Endothelial cell of umbilical vein (primary cell): ENCODE measurements around the gene TMEM183A. TPM values are rescaled to one million over a fixed set of nuclear protein-coding genes. Genes with fewer than 3 reads are reported as not detected.

Experiments used
- BruUV-seq: library from RNA; stranded (reverse); fragments of 400-500 nt; replicated peaks from 2 replicates; lab custom pipeline; 2021; lab: Mats Ljungman, UMichigan
- CTCF ChIA-PET: fragments of 300-600, 350-600 bp; sonication (Branson Sonifier 250); formaldehyde crosslinking; loops from one replicate; lab custom pipeline; 2021; ENCODE audit warnings: antibody characterized with exemption, inconsistent platforms; lab: Charles Lee
- POLR2A ChIA-PET: fragments of 300-600, 350-600 bp; sonication (Branson Sonifier 250); formaldehyde crosslinking; loops from one replicate; lab custom pipeline; 2021; ENCODE audit warnings: antibody characterized with exemption, inconsistent platforms; lab: Charles Lee
- DNase-seq: peaks from one replicate; pipeline ENCODE4 v3.0.0-alpha.2; 2011; ENCODE audit warnings: low read depth, low spot score
- FAIRE-seq: peaks from 2 replicates; lab custom pipeline; 2011; peaks lifted over from hg19 to GRCh38; lab: Jason Lieb, UNC
- H2AFZ ChIP-seq: 2 replicates; pipeline ENCODE4 v1.6.0; 2012; ENCODE audit warnings: low read depth, low read length, control low read depth, inconsistent platforms
- H3K27ac ChIP-seq: 2 replicates; pipeline ENCODE4 v1.5.1; 2011; ENCODE audit warnings: low read depth, mild to moderate bottlenecking, control low read depth, low read length, moderate library complexity; ENCODE audit not compliant: insufficient read depth
- H3K27me3 ChIP-seq, 2 experiments: 2 replicates each; pipeline versions ENCODE4 v1.6.0 to v1.6.1; 2011; ENCODE audit warnings: low read length in 2 of 2, mixed read lengths in 1 of 2; ENCODE audit not compliant: control insufficient read depth in 2 of 2, insufficient read depth in 2 of 2
- H3K36me3 ChIP-seq, 2 experiments: 2 replicates in 1 of 2; 3 replicates in 1 of 2; pipeline ENCODE4 v1.5.1; 2011; ENCODE audit warnings: low read length in 2 of 2, mild to moderate bottlenecking in 1 of 2, moderate library complexity in 1 of 2; ENCODE audit not compliant: control insufficient read depth in 2 of 2, insufficient read depth in 2 of 2; ENCODE audit errors: extremely low read depth in 1 of 2
- H3K4me1 ChIP-seq: 3 replicates; pipeline ENCODE4 v1.5.1; 2011; ENCODE audit warnings: mild to moderate bottlenecking, low read length; ENCODE audit not compliant: control insufficient read depth, insufficient read depth; ENCODE audit errors: extremely low read depth
- H3K4me2 ChIP-seq: 2 replicates; pipeline ENCODE4 v1.6.1; 2011; ENCODE audit warnings: low read length, control low read depth, mixed read lengths; ENCODE audit not compliant: insufficient read depth
- H3K4me3 ChIP-seq, 3 experiments: fragments of 200-600 bp in 1 of 3; sonication (generic), shearing (Covaris generic) in 1 of 3; replicated peaks in 1 of 3; 2 replicates each; pipeline ENCODE4 v1.5.1; 2011 to 2016; ENCODE audit warnings: control low read depth in 3 of 3, low read length in 3 of 3, mild to moderate bottlenecking in 2 of 3, inconsistent platforms in 1 of 3, low read depth in 1 of 3, moderate library complexity in 1 of 3; ENCODE audit not compliant: insufficient read depth in 1 of 3
- H3K79me2 ChIP-seq: 2 replicates; pipeline ENCODE4 v1.6.0; 2012; ENCODE audit warnings: low read length, inconsistent platforms; ENCODE audit not compliant: control insufficient read depth, insufficient read depth
- H3K9ac ChIP-seq: replicated peaks from 2 replicates; pipeline ENCODE3; 2011; ENCODE audit warnings: low read length, control low read depth; ENCODE audit not compliant: insufficient read depth; ENCODE audit errors: extremely low read depth
- H3K9me1 ChIP-seq: replicated peaks from 3 replicates; pipeline ENCODE4 v1.6.0; 2011; ENCODE audit warnings: mild to moderate bottlenecking, low read length; ENCODE audit not compliant: control insufficient read depth, insufficient read depth; ENCODE audit errors: extremely low read depth
- H3K9me3 ChIP-seq: replicated peaks from 2 replicates; pipeline ENCODE4 v1.5.1; 2012; ENCODE audit warnings: low read length, inconsistent platforms; ENCODE audit not compliant: control insufficient read depth, insufficient read depth
- H4K20me1 ChIP-seq: replicated peaks from 2 replicates; pipeline ENCODE3; 2011; ENCODE audit warnings: mild to moderate bottlenecking, low read length; ENCODE audit not compliant: control insufficient read depth, insufficient read depth; ENCODE audit errors: extremely low read depth
- EZH2 ChIP-seq: IDR thresholded peaks from 2 replicates; pipeline ENCODE4 v1.6.1; 2012; ENCODE audit warnings: borderline replicate concordance, low read depth, mild to moderate bottlenecking, moderate library complexity, low read length, inconsistent platforms; ENCODE audit not compliant: severe bottlenecking
- FOS ChIP-seq: IDR thresholded peaks from 2 replicates; pipeline ENCODE4 v1.6.1; 2011; ENCODE audit warnings: mild to moderate bottlenecking, low read length, moderate library complexity, borderline replicate concordance; ENCODE audit not compliant: insufficient read depth
- GATA2 ChIP-seq: IDR thresholded peaks from 2 replicates; pipeline ENCODE4 v1.7.0; 2011; ENCODE audit warnings: low read depth, mild to moderate bottlenecking, moderate library complexity, mixed read lengths, low read length; ENCODE audit not compliant: insufficient read length, insufficient read depth
- JUN ChIP-seq: IDR thresholded peaks from 2 replicates; pipeline ENCODE4 v1.6.1; 2011; ENCODE audit warnings: borderline replicate concordance, low read depth; ENCODE audit not compliant: insufficient read length, insufficient read depth
- MYC ChIP-seq: IDR thresholded peaks from one replicate; pipeline ENCODE4 v1.6.1; 2011; ENCODE audit warnings: mild to moderate bottlenecking, low read depth, low read length
- POLR2A ChIP-seq: IDR thresholded peaks from 2 replicates; pipeline ENCODE4 v1.6.1; 2012; ENCODE audit warnings: low read depth, mild to moderate bottlenecking, control low read depth, low read length
- POLR2AphosphoS5 ChIP-seq: IDR thresholded peaks from 2 replicates; pipeline ENCODE4 v1.6.1; 2012; ENCODE audit warnings: low read depth, mild to moderate bottlenecking, control low read depth, low read length, moderate library complexity; ENCODE audit not compliant: insufficient read depth
- dilution Hi-C: fragments of 300-500 bp; cut with MboI; formaldehyde crosslinking; loops from one replicate; pipeline ENCODE4 v1.15.0; 2019; ENCODE audit warnings: low sequenced_read_pairs; ENCODE audit not compliant: extremely low pct_ligation_motif_present
- intact Hi-C: fragments of 100-400 bp; cut with micrococcal nuclease; formaldehyde crosslinking; loops from one replicate; pipeline ENCODE4 v1.10.0; 2022
- polyA plus RNA-seq, 4 experiments: library from polyadenylated mRNA; depleted of rRNA in 3 of 4; stranded (reverse) in 3 of 4; unstranded in 1 of 4; fragments of >200 nt; gene quantifications; 2 replicates each; pipeline versions ENCODE4 v1.2.1 to v1.2.3, GENCODE V29; 2011 to 2012; ENCODE audit warnings: missing spikeins in 1 of 4
- total RNA-seq: library from RNA; stranded (reverse); gene quantifications from 2 replicates; pipeline ENCODE4 v1.2.3, GENCODE V29; 2021
- TF ChIP-seq, protein P1 (sequence below), 2 donors: IDR thresholded peaks; 1 replicate in 1 of 2; 2 replicates in 1 of 2; pipeline ENCODE4 v1.5.1; 2011; ENCODE audit warnings: low read length in 2 of 2, mild to moderate bottlenecking in 2 of 2, moderate library complexity in 2 of 2, control low read depth in 1 of 2, inconsistent platforms in 1 of 2, low read depth in 1 of 2; ENCODE audit not compliant: insufficient read depth in 1 of 2; ENCODE audit errors: extremely low read depth in 1 of 2
- TF ChIP-seq, protein P2 (sequence below): IDR thresholded peaks from 2 replicates; pipeline ENCODE4 v1.6.1; 2011; ENCODE audit not compliant: insufficient read depth, insufficient read length

Gene TMEM183A
- total and polyA plus RNA-seq, 2 donors (not counting 3 experiments of a cell fraction or from before 2014, with no cell fraction given): 59.4 to 110 TPM

GRCh38 chr1:203026666-203027663, 19.8 kb downstream of the TMEM183A start:
- Histone ChIP-seq H3K9me1 (no peaks in the 10 kb centered on the region), H3K4me2 (peak overlapping the region; percentile 78), H3K36me3 (peaks cover 5 to 6% of the 10 kb centered on the region in 2 experiments), H3K4me3 (peak overlapping the region in 2 of 3 experiments; percentile 27 to 30), H3K9me3 (no peaks in the 10 kb centered on the region), H3K27ac (no peak overlapping the region), H3K27me3 (peaks cover 16 to 26% of the 10 kb centered on the region in 2 experiments), H4K20me1 (no peaks in the 10 kb centered on the region), H3K4me1 (peaks cover 6% of the 10 kb centered on the region), H2AFZ (peak overlapping the region; percentile 65), H3K9ac (no peak overlapping the region), H3K79me2 (no peaks in the 10 kb centered on the region)
- intact Hi-C loops: no loop called here
- no TSS peak for BruUV-seq
- POLR2A ChIA-PET: no interaction called here
- TF ChIP-seq EZH2: peak; percentile 68
- TF ChIP-seq FOS: no peak
- FAIRE-seq (no peak), DNase-seq (no peak)
- dilution Hi-C loops: no loop called here
- CTCF ChIA-PET: interaction anchor here (0.9 to 4.1 kb wide), 8 partner anchors 13 to 241 kb away, joined by 3 to 35 read pairs (median 6); no protein-coding TSS in a partner anchor

DNA sequence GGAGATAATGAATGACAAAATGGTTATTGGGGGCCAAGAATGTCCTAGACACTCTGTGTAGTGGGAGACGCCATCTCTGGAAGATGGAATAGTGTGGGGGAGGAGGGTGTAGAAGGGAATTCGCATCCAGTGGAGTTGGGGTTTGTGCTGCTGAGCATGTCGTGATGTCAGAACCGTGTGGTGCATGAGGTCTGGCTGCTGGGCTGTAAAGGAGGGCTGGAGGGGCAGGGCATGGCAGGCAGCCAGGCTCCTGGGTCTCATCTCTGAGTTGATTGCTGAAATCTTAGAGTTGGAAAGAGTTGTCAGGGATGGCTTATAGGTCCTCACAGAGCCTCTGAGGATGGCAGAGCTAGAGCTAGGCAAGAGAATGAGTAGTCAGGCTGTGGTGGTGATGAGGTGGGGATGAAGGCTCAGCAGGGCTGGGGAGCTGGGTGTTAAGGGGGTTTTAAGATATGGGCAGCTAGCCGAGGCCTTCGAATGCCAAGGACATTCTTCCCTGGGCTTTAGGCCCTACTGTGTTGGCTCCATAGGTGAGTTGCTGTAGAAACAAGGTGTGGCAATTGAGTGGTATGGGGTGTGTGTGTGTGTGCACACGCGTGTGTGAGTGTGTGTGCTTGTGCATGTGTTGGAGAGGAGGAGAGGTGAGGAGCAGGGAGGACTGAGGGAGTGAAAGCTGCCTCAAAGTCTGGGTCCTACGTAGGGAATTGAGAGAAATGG, 21.1 kb downstream of the TMEM183A start:
- peaks cover 6% of the 10 kb centered on the region for H3K4me1 ChIP-seq
- H4K20me1 ChIP-seq: no peaks in the 10 kb centered on the region
- H3K9ac ChIP-seq: no peak overlapping the region
- no peak overlapping the region for H3K27ac ChIP-seq
- H2AFZ ChIP-seq: no peak overlapping the region
- ChIA-PET POLR2A (no interaction called here), CTCF (interaction anchor here (1.0 to 4.1 kb wide), 4 partner anchors 12 to 239 kb away, joined by 3 to 35 read pairs (median 10); no protein-coding TSS in a partner anchor)
- DNase-seq (no peak), FAIRE-seq (no peak)
- H3K9me3 ChIP-seq: no peaks in the 10 kb centered on the region
- no peaks in the 10 kb centered on the region for H3K9me1 ChIP-seq
- H3K36me3 ChIP-seq: peaks cover 5 to 6% of the 10 kb centered on the region in 2 experiments
- no peak overlapping the region for H3K4me3 ChIP-seq
- peaks cover 19 to 26% of the 10 kb centered on the region in 2 experiments for H3K27me3 ChIP-seq
- intact Hi-C loops (no loop called here), dilution Hi-C loops (no loop called here)
- no peaks in the 10 kb centered on the region for H3K79me2 ChIP-seq
- H3K4me2 ChIP-seq: no peak overlapping the region
- BruUV-seq: no TSS peak
- no peak for TF ChIP-seq POLR2AphosphoS5
- TF ChIP-seq POLR2A: no peak
- TF ChIP-seq, protein P1, sequence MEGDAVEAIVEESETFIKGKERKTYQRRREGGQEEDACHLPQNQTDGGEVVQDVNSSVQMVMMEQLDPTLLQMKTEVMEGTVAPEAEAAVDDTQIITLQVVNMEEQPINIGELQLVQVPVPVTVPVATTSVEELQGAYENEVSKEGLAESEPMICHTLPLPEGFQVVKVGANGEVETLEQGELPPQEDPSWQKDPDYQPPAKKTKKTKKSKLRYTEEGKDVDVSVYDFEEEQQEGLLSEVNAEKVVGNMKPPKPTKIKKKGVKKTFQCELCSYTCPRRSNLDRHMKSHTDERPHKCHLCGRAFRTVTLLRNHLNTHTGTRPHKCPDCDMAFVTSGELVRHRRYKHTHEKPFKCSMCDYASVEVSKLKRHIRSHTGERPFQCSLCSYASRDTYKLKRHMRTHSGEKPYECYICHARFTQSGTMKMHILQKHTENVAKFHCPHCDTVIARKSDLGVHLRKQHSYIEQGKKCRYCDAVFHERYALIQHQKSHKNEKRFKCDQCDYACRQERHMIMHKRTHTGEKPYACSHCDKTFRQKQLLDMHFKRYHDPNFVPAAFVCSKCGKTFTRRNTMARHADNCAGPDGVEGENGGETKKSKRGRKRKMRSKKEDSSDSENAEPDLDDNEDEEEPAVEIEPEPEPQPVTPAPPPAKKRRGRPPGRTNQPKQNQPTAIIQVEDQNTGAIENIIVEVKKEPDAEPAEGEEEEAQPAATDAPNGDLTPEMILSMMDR (IDR thresholded peaks at IDR 0.05; ENCODE audit: extremely low read depth in 1 of 2, insufficient read depth in 1 of 2, low read depth in 1 of 2, low read length in 2 of 2): no peak
- TF ChIP-seq GATA2: no peak
- TF ChIP-seq FOS: no peak
- TF ChIP-seq EZH2: no peak
- TF ChIP-seq MYC: no peak
- TF ChIP-seq, protein P2, sequence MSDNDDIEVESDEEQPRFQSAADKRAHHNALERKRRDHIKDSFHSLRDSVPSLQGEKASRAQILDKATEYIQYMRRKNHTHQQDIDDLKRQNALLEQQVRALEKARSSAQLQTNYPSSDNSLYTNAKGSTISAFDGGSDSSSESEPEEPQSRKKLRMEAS: no peak
- no peak for TF ChIP-seq JUN
